Measurements from ENCODE around the gene KRTAP10-3. TPM values are rescaled to one million over a fixed set of nuclear protein-coding genes. Genes with fewer than 3 reads are reported as not detected.
"Not testable (repeated sequence)": the region's sequence is repeated elsewhere in the genome, so short reads cannot be mapped to it uniquely, and the experiment has no call there.

KRTAP10-3 gene
- total and polyA plus RNA-seq, 3 experiments from 2014 or later = not detected

DNA sequence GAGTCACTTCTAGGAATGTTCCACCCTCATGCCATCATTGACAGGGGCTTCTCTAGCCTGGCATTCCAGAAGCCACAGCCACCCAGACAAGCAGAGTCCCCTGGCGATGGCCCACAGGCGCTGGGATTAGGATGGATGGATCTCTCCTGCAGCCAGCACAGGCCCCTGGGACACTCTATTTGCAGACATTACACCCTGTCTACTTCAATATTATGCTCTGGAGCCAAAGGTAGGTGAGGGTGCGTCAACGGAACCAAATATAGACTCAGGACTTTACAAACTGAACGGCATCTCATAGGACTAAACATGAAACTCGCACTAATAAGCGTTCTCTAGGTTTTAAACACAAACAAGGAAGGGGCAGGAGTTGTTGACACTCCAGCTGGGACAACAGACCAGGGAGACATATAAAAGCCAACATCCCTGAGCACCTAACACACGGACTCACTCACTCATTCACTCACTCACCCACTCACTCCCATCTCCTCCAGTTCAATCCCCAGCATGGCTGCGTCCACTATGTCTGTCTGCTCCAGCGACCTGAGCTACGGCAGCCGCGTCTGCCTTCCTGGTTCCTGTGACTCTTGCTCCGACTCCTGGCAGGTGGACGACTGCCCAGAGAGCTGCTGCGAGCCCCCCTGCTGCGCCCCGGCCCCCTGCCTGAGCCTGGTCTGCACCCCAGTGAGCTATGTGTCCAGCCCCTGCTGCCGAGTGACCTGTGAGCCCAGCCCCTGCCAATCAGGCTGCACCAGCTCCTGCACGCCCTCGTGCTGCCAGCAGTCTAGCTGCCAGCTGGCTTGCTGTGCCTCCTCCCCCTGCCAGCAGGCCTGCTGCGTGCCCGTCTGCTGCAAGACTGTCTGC, 41.8 kb upstream of the KRTAP10-3 start, which contains the start of gene KRTAP10-7:
TSS of gene KRTAP10-7 (plus strand) at position 480 of the 861 bp plus-strand sequence. CDS start at position 505, 25 bp downstream.
- DNase-seq; H3K9me3 Mint-ChIP-seq; H3K27me3 ChIP-seq (ENCODE audit: insufficient read depth, low read length, poor library complexity, severe bottlenecking); H3K9me3 ChIP-seq (ENCODE audit: low read length); H3K4me3 ChIP-seq (ENCODE audit: low read length); H3K4me1 ChIP-seq (ENCODE audit: insufficient read depth, low read length); H3K4me3 Mint-ChIP-seq; H3K27ac ChIP-seq (ENCODE audit: low read depth, low read length); POLR2A ChIA-PET; H3K36me3 ChIP-seq (ENCODE audit: insufficient read depth, low read length); H3K4me1 Mint-ChIP-seq; CTCF ChIA-PET: not testable (repeated sequence)
- Mint-ChIP-seq H3K27me3 (peaks cover 12 to 15% of the 10 kb centered on the region in 2 donors), H3K27ac (peak within 1 kb of the TSS in 1 of 8 donors; percentile 68), H3K36me3 (peaks cover 0 to 12% (median 0%) of the 10 kb centered on the region in 3 donors)

- H3K36me3 Mint-ChIP-seq = peaks cover 0 to 9% (median 2%) of the 10 kb centered on the region in 3 donors
- no peak overlapping the region for H3K4me3 ChIP-seq (ENCODE audit: low read length)
- H3K27me3 Mint-ChIP-seq = peaks cover 7 to 11% of the 10 kb centered on the region in 2 donors
- CTCF ChIA-PET = no interaction called here
- H3K4me1 ChIP-seq (ENCODE audit: insufficient read depth, low read length) = no peaks in the 10 kb centered on the region
- no peaks in the 10 kb centered on the region for H3K9me3 ChIP-seq (ENCODE audit: low read length)
- POLR2A ChIA-PET = no interaction called here
- no peak for DNase-seq
- H3K36me3 ChIP-seq (ENCODE audit: insufficient read depth, low read length) = no peaks in the 10 kb centered on the region
- no peak overlapping the region for H3K27ac Mint-ChIP-seq
- H3K9me3 Mint-ChIP-seq = peaks cover 0 to 9% (median 4%) of the 10 kb centered on the region in 5 donors
- H3K4me3 Mint-ChIP-seq = no peak overlapping the region
- H3K27ac ChIP-seq (ENCODE audit: low read depth, low read length) = no peak overlapping the region
- peaks cover 2 to 5% (median 4%) of the 10 kb centered on the region in 3 donors for H3K4me1 Mint-ChIP-seq
- no peaks in the 10 kb centered on the region for H3K27me3 ChIP-seq (ENCODE audit: insufficient read depth, low read length, poor library complexity, severe bottlenecking)
Observed at GRCh38 chr21:44599264-44600029, 40.9 kb upstream of the KRTAP10-3 start.

DNA sequence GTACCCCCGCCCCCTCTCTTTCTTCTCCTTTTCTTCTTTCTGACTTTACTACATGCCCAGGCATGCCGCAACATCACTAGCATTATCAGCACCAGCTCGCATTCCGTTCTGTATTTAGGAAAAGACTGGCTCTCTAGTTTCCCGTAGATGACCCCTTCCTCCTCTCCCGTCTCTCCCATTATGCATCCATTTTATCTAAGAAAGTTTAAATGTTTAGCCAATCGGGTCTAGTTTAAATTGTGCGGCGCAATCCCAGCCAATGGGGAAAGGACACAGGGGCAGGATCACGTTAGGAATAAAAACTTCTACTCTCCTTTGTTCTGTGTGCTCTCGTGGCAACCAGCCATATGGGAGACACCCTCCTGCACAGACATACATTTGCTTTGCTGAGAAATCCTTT, 39.5 kb upstream of the KRTAP10-3 start:
- ChIA-PET POLR2A (no interaction called here), CTCF (no interaction called here)
- H3K27me3 ChIP-seq (ENCODE audit: insufficient read depth, low read length, poor library complexity, severe bottlenecking) = no peaks in the 10 kb centered on the region
- no peaks in the 10 kb centered on the region for H3K4me1 ChIP-seq (ENCODE audit: insufficient read depth, low read length)
- H3K4me3 ChIP-seq (ENCODE audit: low read length) = no peak overlapping the region
- no peak for DNase-seq
- Mint-ChIP-seq H3K9me3 (peaks cover 0 to 9% (median 4%) of the 10 kb centered on the region in 5 donors), H3K27me3 (peaks cover 0 to 11% of the 10 kb centered on the region in 2 donors), H3K27ac (peak overlapping the region in 2 of 8 donors; percentile 43 to 86), H3K36me3 (peaks cover 0 to 8% (median 2%) of the 10 kb centered on the region in 3 donors), H3K4me1 (peaks cover 2 to 7% (median 5%) of the 10 kb centered on the region in 3 donors), H3K4me3 (no peak overlapping the region)
- H3K27ac ChIP-seq (ENCODE audit: low read depth, low read length) = no peak overlapping the region
- H3K36me3 ChIP-seq (ENCODE audit: insufficient read depth, low read length) = no peaks in the 10 kb centered on the region
- H3K9me3 ChIP-seq (ENCODE audit: low read length) = no peaks in the 10 kb centered on the region

DNA sequence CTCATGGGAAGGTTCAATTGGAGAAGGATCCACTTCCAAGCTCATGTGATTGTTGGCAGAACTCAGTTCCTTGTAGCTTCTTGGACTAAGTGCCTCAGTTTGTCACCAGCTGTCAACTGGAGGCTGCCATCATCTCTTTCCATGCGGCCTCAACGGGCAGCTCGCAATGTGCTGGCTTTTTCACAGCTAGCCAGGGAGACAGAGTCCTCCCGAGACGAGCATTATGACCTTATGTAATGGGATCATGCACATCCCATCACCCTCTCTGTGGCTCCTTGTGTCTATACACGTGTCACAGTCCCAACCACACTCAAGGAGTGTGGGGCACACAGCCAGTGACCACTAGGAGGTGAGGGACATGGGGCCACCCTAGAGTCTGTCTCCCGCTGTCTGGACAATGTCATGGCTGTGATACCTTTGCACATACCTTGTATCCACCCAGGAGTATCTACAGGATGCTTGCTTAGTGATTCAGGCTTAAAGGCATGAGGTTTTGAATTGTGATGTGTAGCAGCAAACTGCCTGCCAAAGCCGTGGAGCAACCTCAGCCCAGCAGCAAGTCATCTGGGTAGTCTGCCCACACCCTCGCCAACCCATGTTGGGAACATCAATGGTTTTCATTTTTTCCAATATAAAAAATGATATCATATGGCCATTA, 37.6 kb upstream of the KRTAP10-3 start:
- DNase-seq = no peak
- no peaks in the 10 kb centered on the region for H3K36me3 ChIP-seq (ENCODE audit: insufficient read depth, low read length)

GRCh38 chr21:44595524-44595923, 36.9 kb upstream of the KRTAP10-3 start:
- Histone ChIP-seq H3K27ac (ENCODE audit: low read depth, low read length) (no peak overlapping the region), H3K36me3 (ENCODE audit: insufficient read depth, low read length) (no peaks in the 10 kb centered on the region), H3K27me3 (ENCODE audit: insufficient read depth, low read length, poor library complexity, severe bottlenecking) (no peaks in the 10 kb centered on the region), H3K9me3 (ENCODE audit: low read length) (no peaks in the 10 kb centered on the region), H3K4me3 (ENCODE audit: low read length) (no peak overlapping the region), H3K4me1 (ENCODE audit: insufficient read depth, low read length) (no peaks in the 10 kb centered on the region)
- DNase-seq = no peak
- CTCF ChIA-PET = no interaction called here
- H3K9me3 Mint-ChIP-seq = peaks cover 0 to 9% (median 4%) of the 10 kb centered on the region in 5 donors
- H3K4me1 Mint-ChIP-seq = peaks cover 2 to 12% (median 5%) of the 10 kb centered on the region in 3 donors
- peak overlapping the region in 1 of 8 donors; percentile 60 for H3K27ac Mint-ChIP-seq
- H3K4me3 Mint-ChIP-seq = no peak overlapping the region
- H3K27me3 Mint-ChIP-seq = peaks cover 4 to 8% of the 10 kb centered on the region in 2 donors
- H3K36me3 Mint-ChIP-seq = peaks cover 0 to 8% (median 2%) of the 10 kb centered on the region in 3 donors
- POLR2A ChIA-PET = no interaction called here

More for the DNA sequence above, 37.6 kb upstream of the KRTAP10-3 start:
- H3K27me3 ChIP-seq (ENCODE audit: insufficient read depth, low read length, poor library complexity, severe bottlenecking) = no peaks in the 10 kb centered on the region
- no peaks in the 10 kb centered on the region for H3K9me3 ChIP-seq (ENCODE audit: low read length)
- peaks cover 0 to 9% (median 4%) of the 10 kb centered on the region in 5 donors for H3K9me3 Mint-ChIP-seq
- H3K4me3 Mint-ChIP-seq = no peak overlapping the region
- no peak overlapping the region for H3K4me3 ChIP-seq (ENCODE audit: low read length)
- peaks cover 0 to 8% (median 2%) of the 10 kb centered on the region in 3 donors for H3K36me3 Mint-ChIP-seq
- H3K4me1 ChIP-seq (ENCODE audit: insufficient read depth, low read length) = no peaks in the 10 kb centered on the region
- H3K27me3 Mint-ChIP-seq = peaks cover 4 to 9% of the 10 kb centered on the region in 2 donors
- peaks cover 2 to 12% (median 5%) of the 10 kb centered on the region in 3 donors for H3K4me1 Mint-ChIP-seq
- CTCF ChIA-PET = no interaction called here
- no peak overlapping the region for H3K27ac ChIP-seq (ENCODE audit: low read depth, low read length)
- H3K27ac Mint-ChIP-seq = peak overlapping the region in 2 of 8 donors; percentile 38 to 84
- POLR2A ChIA-PET = no interaction called here

DNA sequence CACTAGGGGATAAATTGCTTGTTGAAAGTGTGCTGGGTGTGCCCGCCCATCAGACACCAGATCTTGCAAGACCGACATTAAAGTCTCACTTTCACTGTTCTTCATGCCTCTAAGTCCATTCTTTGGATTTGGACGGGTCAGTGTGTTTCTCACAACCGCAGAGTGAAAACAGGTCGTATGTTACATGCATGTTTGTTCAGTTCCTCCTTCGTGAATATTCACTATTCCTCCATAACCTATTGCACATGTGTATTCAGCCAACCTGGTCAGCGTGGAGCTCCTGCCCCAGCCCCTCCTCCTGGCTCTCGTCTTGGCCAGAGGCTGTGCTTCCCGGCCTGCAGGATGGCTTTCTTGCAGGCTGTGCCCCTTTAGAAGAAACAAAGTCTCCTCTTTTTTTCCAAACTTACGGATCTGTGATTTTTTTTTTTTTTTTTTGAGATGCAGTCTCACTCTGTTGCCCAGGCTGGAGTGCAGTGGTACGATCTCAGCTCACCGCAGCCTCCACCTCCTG, 35.9 kb upstream of the KRTAP10-3 start:
- Mint-ChIP-seq H3K4me3 (no peak overlapping the region), H3K27ac (peak overlapping the region in 1 of 8 donors; percentile 8), H3K27me3 (peaks cover 4 to 5% of the 10 kb centered on the region in 2 donors), H3K9me3 (peaks cover 0 to 9% (median 4%) of the 10 kb centered on the region in 5 donors), H3K36me3 (peaks cover 0 to 8% (median 2%) of the 10 kb centered on the region in 3 donors), H3K4me1 (peaks cover 2 to 12% (median 5%) of the 10 kb centered on the region in 3 donors)
- ChIA-PET CTCF (no interaction called here), POLR2A (no interaction called here)
- H3K36me3 ChIP-seq (ENCODE audit: insufficient read depth, low read length) = no peaks in the 10 kb centered on the region
- no peak overlapping the region for H3K4me3 ChIP-seq (ENCODE audit: low read length)
- H3K27ac ChIP-seq (ENCODE audit: low read depth, low read length) = peak overlapping the region; percentile 73
- H3K27me3 ChIP-seq (ENCODE audit: insufficient read depth, low read length, poor library complexity, severe bottlenecking) = no peaks in the 10 kb centered on the region
- no peaks in the 10 kb centered on the region for H3K4me1 ChIP-seq (ENCODE audit: insufficient read depth, low read length)
- DNase-seq = no peak
- H3K9me3 ChIP-seq (ENCODE audit: low read length) = no peaks in the 10 kb centered on the region

DNA sequence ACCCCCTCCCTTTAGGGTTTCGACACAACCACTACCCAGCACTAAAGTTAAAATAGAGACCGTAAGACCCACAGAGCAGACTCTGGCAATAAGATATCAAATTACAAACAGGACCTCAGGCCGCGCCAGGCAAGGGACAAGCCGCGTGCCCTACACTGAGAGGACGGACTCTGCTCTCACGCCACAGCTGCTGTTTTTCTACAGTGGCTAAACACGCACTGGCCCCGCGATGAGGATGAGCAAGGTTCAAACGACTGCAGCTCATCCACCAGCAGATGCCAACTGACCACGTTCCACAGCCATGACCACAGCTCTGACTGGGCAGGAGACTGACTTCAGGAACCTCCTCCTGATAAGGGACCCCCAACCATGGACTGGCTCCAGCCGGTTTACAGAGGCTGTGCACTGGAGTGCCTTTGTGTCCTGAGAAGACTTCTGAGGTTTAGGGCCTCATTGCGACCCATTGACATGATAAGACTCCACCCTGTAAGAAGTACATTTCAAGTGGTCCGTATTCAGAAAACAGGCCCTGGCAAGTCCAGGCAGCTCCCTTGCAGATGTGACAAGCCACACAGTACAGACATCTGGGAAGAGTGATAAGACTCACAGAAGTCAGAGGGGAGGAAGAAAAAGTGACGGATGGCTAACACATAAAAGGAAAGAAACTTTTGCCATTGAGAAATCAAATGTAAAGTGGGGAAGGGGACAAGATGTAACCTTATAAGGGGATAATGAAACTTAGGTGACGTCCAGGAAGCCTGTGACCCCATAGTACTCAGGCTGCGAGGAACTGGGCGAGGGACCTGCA, 35.2 kb upstream of the KRTAP10-3 start:
- H3K9me3 Mint-ChIP-seq = peaks cover 0 to 8% (median 2%) of the 10 kb centered on the region in 5 donors
- H3K9me3 ChIP-seq (ENCODE audit: low read length) = no peaks in the 10 kb centered on the region

More for the DNA sequence above, 35.2 kb upstream of the KRTAP10-3 start:
- POLR2A ChIA-PET = no interaction called here
- no peaks in the 10 kb centered on the region for H3K4me1 ChIP-seq (ENCODE audit: insufficient read depth, low read length)
- Mint-ChIP-seq H3K36me3 (peaks cover 0 to 7% (median 2%) of the 10 kb centered on the region in 3 donors), H3K27ac (peak overlapping the region in 3 of 8 donors; percentile 38 to 60 (median 52)), H3K4me1 (peaks cover 2 to 12% (median 5%) of the 10 kb centered on the region in 3 donors), H3K4me3 (no peak overlapping the region), H3K27me3 (peaks cover 4 to 9% of the 10 kb centered on the region in 2 donors)
- H3K36me3 ChIP-seq (ENCODE audit: insufficient read depth, low read length) = no peaks in the 10 kb centered on the region
- peak overlapping the region; percentile 73 for H3K27ac ChIP-seq (ENCODE audit: low read depth, low read length)
- CTCF ChIA-PET = no interaction called here
- no peak for DNase-seq
- no peaks in the 10 kb centered on the region for H3K27me3 ChIP-seq (ENCODE audit: insufficient read depth, low read length, poor library complexity, severe bottlenecking)
- no peak overlapping the region for H3K4me3 ChIP-seq (ENCODE audit: low read length)
